Vagina (tissue), 2 donors: ENCODE measurements around the gene EPN2.
"Not testable (repeated sequence)": the region's sequence is repeated elsewhere in the genome, so short reads cannot be mapped to it uniquely, and the experiment has no call there.

Experiments
- POLR2A ChIP-seq, 2 donors: fragments of 450-650 bp; IDR thresholded peaks; one replicate each; pipeline ENCODE4 v1.6.1; 2017; ENCODE audit warnings: antibody characterized with exemption in 2 of 2, mild to moderate bottlenecking in 2 of 2, moderate library complexity in 2 of 2
- TF ChIP-seq, protein P1 (sequence below), 3 experiments: fragments of 450-650 bp in 2 of 3; fragments of 200-600 bp in 1 of 3; sonication (generic) in 1 of 3; IDR thresholded peaks; one replicate each; pipeline ENCODE4 v1.5.1; 2017 to 2019; ENCODE audit warnings: antibody characterized with exemption in 3 of 3, mild to moderate bottlenecking in 2 of 3, moderate library complexity in 2 of 3

DNA sequence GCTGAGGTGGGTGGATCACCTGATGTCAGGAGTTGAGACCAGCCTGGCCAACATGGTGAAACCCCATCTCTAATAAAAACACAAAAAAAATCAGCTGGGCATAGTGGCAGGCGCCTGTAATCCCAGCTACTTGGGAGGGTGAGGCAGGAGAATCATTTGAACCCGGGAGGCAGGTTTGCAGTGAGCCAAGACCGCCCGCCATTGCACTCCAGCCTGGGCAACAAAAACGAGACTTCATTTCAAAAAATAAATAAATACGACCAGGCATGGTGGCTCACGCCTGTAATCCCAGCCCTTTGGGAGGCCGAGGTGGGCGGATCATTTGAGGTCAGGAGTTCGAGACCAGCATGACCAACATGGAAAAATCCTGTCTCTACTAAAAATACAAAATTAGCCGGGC is 116.2 kb downstream of the EPN2 start:
- TF ChIP-seq, protein P1, sequence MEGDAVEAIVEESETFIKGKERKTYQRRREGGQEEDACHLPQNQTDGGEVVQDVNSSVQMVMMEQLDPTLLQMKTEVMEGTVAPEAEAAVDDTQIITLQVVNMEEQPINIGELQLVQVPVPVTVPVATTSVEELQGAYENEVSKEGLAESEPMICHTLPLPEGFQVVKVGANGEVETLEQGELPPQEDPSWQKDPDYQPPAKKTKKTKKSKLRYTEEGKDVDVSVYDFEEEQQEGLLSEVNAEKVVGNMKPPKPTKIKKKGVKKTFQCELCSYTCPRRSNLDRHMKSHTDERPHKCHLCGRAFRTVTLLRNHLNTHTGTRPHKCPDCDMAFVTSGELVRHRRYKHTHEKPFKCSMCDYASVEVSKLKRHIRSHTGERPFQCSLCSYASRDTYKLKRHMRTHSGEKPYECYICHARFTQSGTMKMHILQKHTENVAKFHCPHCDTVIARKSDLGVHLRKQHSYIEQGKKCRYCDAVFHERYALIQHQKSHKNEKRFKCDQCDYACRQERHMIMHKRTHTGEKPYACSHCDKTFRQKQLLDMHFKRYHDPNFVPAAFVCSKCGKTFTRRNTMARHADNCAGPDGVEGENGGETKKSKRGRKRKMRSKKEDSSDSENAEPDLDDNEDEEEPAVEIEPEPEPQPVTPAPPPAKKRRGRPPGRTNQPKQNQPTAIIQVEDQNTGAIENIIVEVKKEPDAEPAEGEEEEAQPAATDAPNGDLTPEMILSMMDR (IDR thresholded peaks at IDR 0.05), result not testable (repeated sequence)
- TF ChIP-seq POLR2A (IDR thresholded peaks at IDR 0.05), result not testable (repeated sequence)
